GM12892 (cell line): ENCODE measurements around the gene GLRX5.
"Not testable (repeated sequence)": the region's sequence is repeated elsewhere in the genome, so short reads cannot be mapped to it uniquely, and the experiment has no call there.

Experiments used
- DNase-seq: peaks from one replicate; pipeline ENCODE4 v3.0.0; 2011; ENCODE audit not compliant: insufficient read length
- FAIRE-seq: peaks from 2 replicates; lab custom pipeline; 2011; peaks lifted over from hg19 to GRCh38; lab: Jason Lieb, UNC
- POLR2A ChIP-seq: IDR thresholded peaks from 2 replicates; pipeline ENCODE4 v1.6.1; 2011; ENCODE audit warnings: low read depth, low read length, control low read depth
- POLR2AphosphoS5 ChIP-seq: IDR thresholded peaks from 2 replicates; pipeline ENCODE4 v1.6.1; 2011; ENCODE audit warnings: low read depth, low read length, control low read depth
- TAF1 ChIP-seq: IDR thresholded peaks from 2 replicates; pipeline ENCODE4 v1.6.1; 2011; ENCODE audit warnings: low read depth, mild to moderate bottlenecking, control low read depth, low read length, borderline replicate concordance

GLRX5 gene

DNA sequence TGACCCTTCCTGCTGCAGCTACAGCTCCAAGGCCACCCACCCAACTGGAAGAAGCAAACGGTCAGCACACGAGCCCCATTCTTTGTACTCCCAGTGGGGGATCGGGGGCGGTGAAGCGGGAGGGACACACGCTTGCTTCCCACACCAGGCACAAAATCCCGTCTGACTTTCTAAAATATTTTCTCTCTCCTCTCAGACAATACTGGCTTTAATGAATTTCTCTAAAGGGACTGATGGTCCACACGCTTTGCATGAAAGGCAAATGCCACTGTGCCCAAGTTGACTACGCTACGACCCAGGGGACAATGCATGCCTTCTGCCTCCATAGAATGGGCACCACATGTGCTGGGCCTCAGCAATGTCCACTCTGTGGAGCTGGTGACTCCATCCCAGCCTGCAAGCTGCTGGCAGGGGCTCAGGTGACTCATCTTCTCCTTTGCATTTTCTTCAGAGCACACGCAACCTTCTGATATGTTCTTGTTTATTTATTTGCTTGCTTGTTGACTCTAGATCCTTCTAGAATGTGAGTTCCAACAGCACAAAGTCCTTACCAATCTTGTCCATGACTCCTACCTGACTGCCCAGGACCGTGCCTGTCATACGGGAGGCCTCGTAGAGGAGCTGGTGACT is 34.0 kb upstream of the GLRX5 start:
- FAIRE-seq: no peak
- TF ChIP-seq TAF1 (no peak), POLR2A (no peak), POLR2AphosphoS5 (no peak)
- DNase-seq: no peak

GRCh38 chr14:95502381-95502950 is 32.4 kb upstream of the GLRX5 start:
- FAIRE-seq (no peak), DNase-seq (no peak)
- TF ChIP-seq POLR2A (no peak), TAF1 (no peak), POLR2AphosphoS5 (no peak)

DNA sequence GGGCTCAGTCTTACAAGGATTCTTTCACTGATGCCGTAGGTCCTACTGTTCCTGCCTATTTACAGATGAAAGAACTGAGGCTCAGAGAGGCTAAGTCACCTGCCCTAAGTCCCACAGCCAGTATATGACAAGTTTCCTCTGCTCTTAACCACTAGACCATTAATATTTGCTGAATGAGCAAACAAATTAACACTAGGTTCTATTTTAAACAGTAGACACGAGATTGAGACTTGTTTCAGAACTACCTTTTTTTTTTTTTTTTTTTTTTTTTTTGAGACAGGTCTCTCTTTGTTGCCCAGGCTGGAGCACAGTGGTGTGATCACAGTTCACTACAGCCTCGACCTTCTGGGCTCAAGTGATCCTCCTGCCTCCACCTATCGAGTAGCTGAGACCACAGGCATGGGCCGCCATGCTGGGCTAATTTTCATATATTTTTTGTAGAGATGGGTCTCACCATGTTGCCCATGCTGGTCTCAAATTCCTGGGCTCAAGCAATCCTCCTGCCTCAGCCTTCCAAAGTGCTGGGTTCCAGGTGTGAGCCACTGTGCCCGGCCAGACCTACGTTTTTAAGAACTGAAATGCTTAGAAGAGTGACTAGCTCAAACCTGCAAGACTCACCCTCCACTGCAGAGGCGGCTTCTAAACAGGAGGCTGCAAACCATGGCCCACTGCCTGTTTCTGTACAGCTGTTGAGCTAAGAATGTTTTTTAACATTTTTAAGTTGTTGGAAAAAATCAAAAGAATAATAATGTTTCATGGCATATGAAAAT is 31.3 kb upstream of the GLRX5 start:
- FAIRE-seq (peak; percentile 38), DNase-seq (no peak)
- no peak for TF ChIP-seq TAF1
- no peak for TF ChIP-seq POLR2A
- no peak for TF ChIP-seq POLR2AphosphoS5

- FAIRE-seq (peak; percentile 73), DNase-seq (no peak)
- TF ChIP-seq POLR2A (peak; percentile 17; the same call in 1 of the 2 replicates), TAF1 (no peak), POLR2AphosphoS5 (0 out of 2 replicates have a peak, but pooled peaks have one; percentile 36)
Observed at GRCh38 chr14:95504135-95505029, 30.5 kb upstream of the GLRX5 start.

GRCh38 chr14:95505030-95505589 is 29.7 kb upstream of the GLRX5 start:
- DNase-seq: no peak
- FAIRE-seq: peak; percentile 24
- TF ChIP-seq TAF1 (no peak), POLR2A (no peak), POLR2AphosphoS5 (no peak)

DNA sequence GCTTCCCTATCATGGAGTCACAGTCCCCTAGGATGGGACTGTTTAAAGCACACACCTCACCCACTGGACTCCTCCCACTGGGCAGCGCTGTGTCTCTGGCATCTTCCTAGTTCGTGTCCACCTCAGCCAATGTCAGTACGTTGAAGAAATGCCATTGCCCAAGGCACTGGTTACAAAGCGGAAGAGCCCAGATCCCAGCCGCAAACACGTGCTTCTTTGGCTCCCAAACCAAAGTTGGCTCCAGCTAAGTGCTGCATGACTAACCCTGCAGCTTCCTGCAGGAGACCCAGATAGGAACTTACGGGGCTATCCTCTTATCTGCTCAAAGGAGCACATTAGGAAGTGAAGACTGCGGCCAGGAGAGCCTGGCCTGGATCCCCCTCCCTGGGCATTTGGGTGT is 27.7 kb upstream of the GLRX5 start:
- FAIRE-seq (no peak), DNase-seq (no peak)
- TF ChIP-seq POLR2A (no peak), POLR2AphosphoS5 (no peak), TAF1 (no peak)

- TF ChIP-seq POLR2AphosphoS5 (no peak), TAF1 (no peak), POLR2A (no peak)
- FAIRE-seq (peak; percentile 50), DNase-seq (peak; percentile 43)
Observed at GRCh38 chr14:95507701-95508103, 27.1 kb upstream of the GLRX5 start.

DNA sequence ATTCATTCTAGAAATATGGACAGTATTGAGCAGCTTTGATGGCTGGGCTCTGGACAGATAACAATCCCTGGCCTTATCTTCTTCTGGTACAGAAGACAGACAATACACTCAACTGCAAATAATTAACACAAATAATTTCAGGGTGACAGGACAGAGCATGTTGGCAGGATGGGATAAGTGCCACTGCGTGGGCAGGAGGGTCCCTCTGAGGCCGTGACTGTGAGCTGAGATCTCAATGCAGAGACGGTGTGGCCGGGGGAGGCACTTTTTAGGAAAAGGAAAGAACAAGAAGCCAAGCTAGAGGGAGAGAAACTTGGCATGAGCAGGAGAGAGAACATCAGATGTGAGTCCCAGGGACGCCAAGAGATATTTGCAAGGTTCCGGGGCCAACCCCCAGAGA is 26.5 kb upstream of the GLRX5 start:
- FAIRE-seq (no peak), DNase-seq (no peak)
- TF ChIP-seq POLR2A (no peak), POLR2AphosphoS5 (no peak), TAF1 (no peak)

DNA sequence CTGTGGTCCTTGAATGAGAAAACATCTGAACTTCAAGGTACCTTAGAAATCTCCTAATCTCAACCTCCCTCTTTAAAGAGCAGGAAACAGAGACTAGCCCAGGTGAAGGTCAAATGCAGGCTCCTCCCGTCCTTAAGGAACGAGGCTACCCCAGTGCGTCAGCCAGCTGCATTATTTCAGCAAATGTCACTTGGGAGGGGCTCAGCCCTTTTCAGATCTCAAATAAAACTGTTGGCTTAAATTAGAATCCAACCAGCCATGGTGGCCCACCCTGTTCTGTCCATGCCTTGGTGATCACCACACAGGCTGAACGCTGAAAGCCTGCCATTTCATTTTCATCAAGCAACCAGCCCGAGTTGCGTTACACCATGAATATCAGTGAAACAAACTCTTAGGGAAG is 25.4 kb upstream of the GLRX5 start:
- TF ChIP-seq POLR2A (no peak), TAF1 (no peak)
- FAIRE-seq (no peak), DNase-seq (no peak)

- not testable (repeated sequence) for DNase-seq, FAIRE-seq
Observed at GRCh38 chr14:95510344-95510743, 24.5 kb upstream of the GLRX5 start.

- TF ChIP-seq POLR2A (no peak), POLR2AphosphoS5 (no peak), TAF1 (no peak)
- no peak for DNase-seq
- FAIRE-seq: no peak
Observed at GRCh38 chr14:95510804-95511203, 24.0 kb upstream of the GLRX5 start.

GRCh38 chr14:95511687-95512086 is 23.2 kb upstream of the GLRX5 start:
- TF ChIP-seq POLR2A (no peak), TAF1 (no peak), POLR2AphosphoS5 (no peak)
- FAIRE-seq: no peak
- DNase-seq: no peak
